Epithelial cell of esophagus (primary cell): Measurements from ENCODE around the gene KIF5B.
A peak's percentile ranks its signal among the peaks of the same experiment; 100 is the strongest.
"Not testable (repeated sequence)": the region's sequence is repeated elsewhere in the genome, so short reads cannot be mapped to it uniquely, and the experiment has no call there.

Experiments used
- DNase-seq: peaks from one replicate; pipeline ENCODE4 v3.0.0; 2010; ENCODE audit warnings: low read depth
- H3K4me3 ChIP-seq: 2 replicates; pipeline ENCODE4 v1.5.1; 2011; ENCODE audit warnings: mild to moderate bottlenecking, low read length, control low read depth
- TF ChIP-seq, protein P1 (sequence below): IDR thresholded peaks from 2 replicates; pipeline ENCODE4 v1.5.1; 2011; ENCODE audit warnings: low read depth, mild to moderate bottlenecking, low read length, control low read depth, inconsistent platforms; ENCODE audit not compliant: insufficient read depth; ENCODE audit errors: missing control alignments

KIF5B gene

DNA sequence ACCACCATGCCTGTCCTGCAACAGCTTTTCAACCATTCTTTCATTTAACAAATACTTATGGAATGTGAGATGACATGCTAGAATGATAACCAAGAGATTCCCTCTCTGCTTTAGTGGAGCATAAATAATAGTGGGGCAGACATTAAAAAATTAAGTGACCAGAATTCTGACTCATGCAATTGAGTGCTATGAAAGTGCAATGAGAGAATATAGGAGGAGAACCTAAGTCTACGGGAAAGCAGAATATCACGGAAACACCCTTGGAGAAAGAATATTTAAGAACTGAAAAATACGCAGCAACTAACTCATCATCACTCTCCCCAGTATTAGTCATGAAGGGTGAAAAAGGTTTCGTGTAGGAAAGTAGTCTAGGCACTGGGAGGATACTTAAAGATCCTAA lies 7.1 kb downstream of the KIF5B start:
- TF ChIP-seq, protein P1, sequence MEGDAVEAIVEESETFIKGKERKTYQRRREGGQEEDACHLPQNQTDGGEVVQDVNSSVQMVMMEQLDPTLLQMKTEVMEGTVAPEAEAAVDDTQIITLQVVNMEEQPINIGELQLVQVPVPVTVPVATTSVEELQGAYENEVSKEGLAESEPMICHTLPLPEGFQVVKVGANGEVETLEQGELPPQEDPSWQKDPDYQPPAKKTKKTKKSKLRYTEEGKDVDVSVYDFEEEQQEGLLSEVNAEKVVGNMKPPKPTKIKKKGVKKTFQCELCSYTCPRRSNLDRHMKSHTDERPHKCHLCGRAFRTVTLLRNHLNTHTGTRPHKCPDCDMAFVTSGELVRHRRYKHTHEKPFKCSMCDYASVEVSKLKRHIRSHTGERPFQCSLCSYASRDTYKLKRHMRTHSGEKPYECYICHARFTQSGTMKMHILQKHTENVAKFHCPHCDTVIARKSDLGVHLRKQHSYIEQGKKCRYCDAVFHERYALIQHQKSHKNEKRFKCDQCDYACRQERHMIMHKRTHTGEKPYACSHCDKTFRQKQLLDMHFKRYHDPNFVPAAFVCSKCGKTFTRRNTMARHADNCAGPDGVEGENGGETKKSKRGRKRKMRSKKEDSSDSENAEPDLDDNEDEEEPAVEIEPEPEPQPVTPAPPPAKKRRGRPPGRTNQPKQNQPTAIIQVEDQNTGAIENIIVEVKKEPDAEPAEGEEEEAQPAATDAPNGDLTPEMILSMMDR: no peak
- no peak overlapping the region for H3K4me3 ChIP-seq
- DNase-seq: peak; percentile 28

DNA sequence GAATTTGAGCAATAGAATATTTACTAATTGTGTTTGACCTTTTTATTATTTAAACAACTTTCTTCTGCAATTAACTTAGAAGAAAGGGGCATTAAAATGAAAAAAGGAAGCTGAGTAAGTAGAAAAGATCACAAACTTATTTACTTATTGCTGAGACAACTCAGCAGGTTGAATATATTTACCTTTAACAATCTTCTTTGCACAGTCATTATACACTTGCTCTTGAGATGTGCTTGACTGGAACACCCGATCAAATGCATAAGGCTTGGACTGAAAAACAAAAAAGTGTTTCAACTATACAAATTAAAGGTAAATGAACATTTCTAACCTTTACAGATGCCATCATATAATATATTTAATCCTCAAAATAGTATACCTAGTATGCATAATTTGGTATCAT lies 7.9 kb downstream of the KIF5B start:
- H3K4me3 ChIP-seq: no peak overlapping the region
- DNase-seq: no peak
- TF ChIP-seq, protein P1: no peak

DNA sequence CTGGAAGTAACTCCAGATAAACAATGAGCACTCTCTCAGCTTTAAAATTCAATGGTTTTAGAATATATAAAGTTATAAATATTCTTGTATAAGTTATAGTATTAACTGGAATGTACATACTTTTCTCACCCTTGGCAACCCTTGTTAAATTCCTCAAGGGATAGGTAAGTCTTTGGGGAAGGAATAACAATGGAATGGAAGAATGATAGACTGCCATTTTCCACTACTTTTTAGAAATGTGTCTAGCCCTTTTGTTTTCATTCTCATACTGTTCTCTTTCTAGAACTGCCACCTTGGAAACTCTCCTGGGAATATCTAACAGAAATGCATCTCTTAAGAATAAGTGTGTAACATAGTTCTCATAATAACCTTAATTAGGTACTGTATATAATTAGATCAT lies 8.3 kb downstream of the KIF5B start:
- no peak for DNase-seq
- no peak overlapping the region for H3K4me3 ChIP-seq
- TF ChIP-seq, protein P1: no peak

DNA sequence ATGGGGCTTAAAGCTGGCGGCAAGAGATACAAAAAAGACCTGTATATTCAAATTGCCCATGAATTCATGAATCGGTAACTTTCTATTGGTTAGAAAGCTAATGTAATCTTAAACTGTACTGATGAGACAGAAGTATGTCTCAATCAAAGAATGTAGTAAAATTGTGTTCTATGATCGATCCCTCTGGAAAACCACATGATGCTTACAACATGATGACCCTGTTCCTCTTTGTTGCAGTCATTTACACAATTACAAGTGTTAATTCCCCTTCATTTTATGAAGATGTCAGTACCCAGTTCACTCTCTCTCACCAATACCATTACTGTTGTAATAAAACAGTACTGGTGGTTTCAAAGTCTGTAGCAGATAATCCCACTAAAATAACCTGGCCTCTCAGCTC lies 10.1 kb downstream of the KIF5B start:
- TF ChIP-seq, protein P1: no peak
- no peak overlapping the region for H3K4me3 ChIP-seq
- no peak for DNase-seq

DNA sequence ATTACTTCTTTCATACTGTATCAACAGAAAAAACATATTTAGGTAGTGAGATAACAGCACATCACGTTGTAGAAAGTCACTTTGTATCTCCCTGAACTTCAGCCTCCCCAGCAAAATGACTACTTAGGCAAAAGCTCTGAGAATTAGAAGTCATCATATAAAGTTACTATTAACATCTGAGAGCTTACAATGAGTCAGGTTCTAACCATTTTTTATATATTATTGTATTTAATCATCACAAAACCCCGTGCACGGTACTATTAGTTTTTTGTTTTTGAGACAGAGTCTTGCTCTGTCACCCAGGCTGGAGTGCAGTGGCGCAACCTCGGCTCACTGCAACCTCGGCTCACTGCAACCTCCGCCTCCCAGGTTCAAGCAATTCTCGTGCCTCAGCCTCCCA lies 13.5 kb downstream of the KIF5B start:
- not testable (repeated sequence) for H3K4me3 ChIP-seq
- peak; percentile 31 for DNase-seq

DNA sequence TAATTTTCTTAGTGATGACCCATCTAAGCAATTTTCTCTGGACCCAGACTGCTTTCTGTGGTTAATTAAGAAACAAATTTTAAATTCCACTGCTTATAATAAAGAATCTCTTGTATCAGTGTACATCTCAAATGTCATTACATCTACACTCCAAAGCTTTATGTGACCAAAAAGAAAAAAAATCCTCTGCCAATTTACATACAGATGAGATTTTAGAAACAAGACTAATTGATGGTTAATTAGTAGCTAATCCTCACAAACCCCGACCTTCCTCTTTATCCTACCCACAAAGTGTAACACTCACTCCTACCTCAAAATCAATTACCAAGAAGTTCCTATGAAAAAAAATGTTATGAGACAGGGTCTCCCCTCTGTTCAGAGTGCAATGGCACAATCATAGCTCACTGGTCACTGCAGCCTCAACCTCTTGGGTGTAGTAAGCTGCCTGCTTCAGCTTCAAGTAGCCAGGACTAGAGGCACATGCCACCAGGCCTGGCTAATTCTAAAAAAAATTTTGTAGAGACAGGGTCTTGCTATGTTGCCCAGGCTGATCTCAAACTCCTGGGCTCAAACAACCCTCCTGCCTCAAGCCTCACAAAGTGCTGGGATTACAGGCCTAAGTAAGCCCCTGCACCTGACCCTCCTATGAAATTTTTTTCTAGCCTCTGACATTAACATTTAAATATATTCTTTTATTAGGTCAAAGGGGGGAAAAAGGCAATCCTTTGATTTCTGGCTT lies 14.8 kb downstream of the KIF5B start:
- DNase-seq: no peak
- TF ChIP-seq, protein P1: no peak
- no peak overlapping the region for H3K4me3 ChIP-seq

DNA sequence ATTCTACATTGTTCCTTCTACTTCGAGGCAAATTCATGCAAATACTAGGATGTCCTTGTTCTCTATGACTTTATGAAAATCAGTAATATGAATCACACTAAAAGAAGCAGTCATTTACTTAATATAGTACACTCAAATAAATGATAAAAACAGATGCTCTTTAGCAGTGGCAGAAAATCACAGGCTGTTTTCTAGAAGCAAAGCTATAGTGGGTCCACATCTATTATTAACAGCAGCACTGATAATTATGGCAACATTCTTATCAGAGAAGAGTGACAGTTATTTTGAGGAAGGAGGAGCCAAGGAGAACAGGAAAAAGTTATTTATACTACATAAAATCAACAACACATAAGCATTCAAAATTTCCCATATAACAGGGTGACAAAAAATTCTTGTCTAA lies 16.5 kb downstream of the KIF5B start:
- DNase-seq: no peak
- H3K4me3 ChIP-seq: no peak overlapping the region
- TF ChIP-seq, protein P1: no peak
